CD4-positive, alpha-beta T cell (primary cell): ENCODE measurements around the gene PDE8B. TPM values are rescaled to one million over a fixed set of nuclear protein-coding genes. Genes with fewer than 3 reads are reported as not detected.

ENCODE experiments used
- ATAC-seq: fragments of 200-7000 bp; cut with Tn5 transposase; one replicate; pipeline ENCODE4 v1.10.0; 2022; ENCODE audit warnings: mild to moderate bottlenecking; ENCODE audit not compliant: poor library complexity
- CTCF ChIA-PET: fragments of 350-600 bp; sonication (Branson Sonifier 250); formaldehyde crosslinking; loops from one replicate; lab custom pipeline; 2021; ENCODE audit warnings: antibody characterized with exemption, inconsistent platforms; lab: Charles Lee
- POLR2A ChIA-PET: fragments of 350-600 bp; sonication (Branson Sonifier 250); formaldehyde crosslinking; loops from one replicate; lab custom pipeline; 2021; ENCODE audit warnings: antibody characterized with exemption, inconsistent platforms; lab: Charles Lee
- DNase-seq, 14 experiments: peaks; one replicate each; pipeline ENCODE4 v3.0.0-alpha.2; 2013 to 2020; ENCODE audit warnings: mixed read lengths in 2 of 14
- H3K27ac ChIP-seq, 2 donors: one replicate each; pipeline versions ENCODE4 v1.5.1 to v1.7.0; 2013; ENCODE audit warnings: low read length in 2 of 2, low read depth in 1 of 2, mild to moderate bottlenecking in 1 of 2
- H3K27me3 ChIP-seq, 2 experiments: 1 replicate in 1 of 2; 2 replicates in 1 of 2; pipeline versions ENCODE4 v1.6.1 to v1.7.0; 2013; ENCODE audit warnings: low read length in 2 of 2, control low read depth in 1 of 2, mild to moderate bottlenecking in 1 of 2, moderate library complexity in 1 of 2; ENCODE audit not compliant: insufficient read depth in 2 of 2, control insufficient read depth in 1 of 2
- H3K36me3 ChIP-seq: one replicate; pipeline ENCODE4 v1.6.1; 2013; ENCODE audit warnings: low read length, control low read depth; ENCODE audit not compliant: insufficient read depth
- H3K4me1 ChIP-seq: one replicate; pipeline ENCODE4 v1.6.1; 2013; ENCODE audit warnings: low read length, control low read depth; ENCODE audit not compliant: insufficient read depth
- H3K4me3 ChIP-seq: one replicate; pipeline ENCODE4 v1.5.1; 2013; ENCODE audit warnings: mild to moderate bottlenecking, low read length, moderate library complexity
- H3K9me3 ChIP-seq, 2 experiments: 1 replicate in 1 of 2; 2 replicates in 1 of 2; pipeline versions ENCODE4 v1.6.1 to v1.7.0; 2013; ENCODE audit warnings: low read length in 2 of 2, mild to moderate bottlenecking in 2 of 2, control low read depth in 1 of 2, moderate library complexity in 1 of 2; ENCODE audit not compliant: control insufficient read depth in 1 of 2, insufficient read depth in 1 of 2
- H3K27ac Mint-ChIP-seq: one replicate; pipeline ENCODE4 v1.8.0; 2020; ENCODE audit warnings: mixed read lengths
- H3K27me3 Mint-ChIP-seq: one replicate; pipeline ENCODE4 v1.8.0; 2021; ENCODE audit warnings: mixed read lengths
- H3K36me3 Mint-ChIP-seq: one replicate; pipeline ENCODE4 v1.8.0; 2021; ENCODE audit warnings: low read depth, mixed read lengths
- H3K4me1 Mint-ChIP-seq: one replicate; pipeline ENCODE4 v1.8.0; 2021; ENCODE audit warnings: low read depth, mixed read lengths
- H3K4me3 Mint-ChIP-seq: one replicate; pipeline ENCODE4 v1.8.0; 2020; ENCODE audit warnings: mild to moderate bottlenecking, mixed read lengths
- H3K9me3 Mint-ChIP-seq: one replicate; pipeline ENCODE4 v1.8.0; 2020; ENCODE audit warnings: mixed read lengths
- CTCF ChIP-seq: fragments of 200-600 bp; IDR thresholded peaks from one replicate; pipeline ENCODE4 v1.8.0; 2022; ENCODE audit warnings: antibody characterized with exemption, mild to moderate bottlenecking
- intact Hi-C, 2 experiments: fragments of 100-400 bp; cut with DNase I in 1 of 2; cut with micrococcal nuclease in 1 of 2; formaldehyde crosslinking; loops; one replicate each; pipeline versions ENCODE4 v1.15.1 to v1.9.0; 2023 to 2025; cut with DNase I, micrococcal nuclease
- total RNA-seq, 174 experiments: library from RNA in 2 of 174; stranded (reverse) in 2 of 174; gene quantifications; one replicate each; pipeline ENCODE4 v1.2.3 and lab custom pipeline; 2021 to 2026

Gene PDE8B
- total RNA-seq, 2 experiments from 2014 or later = 0.22 to 0.27 TPM

- CTCF ChIA-PET = no interaction called here
- POLR2A ChIA-PET = no interaction called here
- no peak for TF ChIP-seq CTCF
- Mint-ChIP-seq H3K27me3 (peaks cover 10% of the 10 kb centered on the region), H3K9me3 (no peaks in the 10 kb centered on the region), H3K4me1 (no peaks in the 10 kb centered on the region), H3K27ac (no peak overlapping the region), H3K4me3 (no peak overlapping the region), H3K36me3 (no peaks in the 10 kb centered on the region)
- no peak overlapping the region for H3K4me3 ChIP-seq
- ATAC-seq (no peak), DNase-seq (no peak)
- intact Hi-C loops = no loop called here
- peaks cover 3 to 4% of the 10 kb centered on the region in 2 experiments for H3K27me3 ChIP-seq
- H3K4me1 ChIP-seq = no peaks in the 10 kb centered on the region
- no peak overlapping the region for H3K27ac ChIP-seq
- no peaks in the 10 kb centered on the region for H3K9me3 ChIP-seq
- H3K36me3 ChIP-seq = no peaks in the 10 kb centered on the region
Measured at GRCh38 chr5:77167695-77168121, 42.8 kb upstream of the PDE8B start.

- Histone ChIP-seq H3K9me3 (no peaks in the 10 kb centered on the region), H3K4me3 (no peak overlapping the region), H3K4me1 (no peaks in the 10 kb centered on the region), H3K36me3 (no peaks in the 10 kb centered on the region), H3K27me3 (peaks cover 3 to 4% of the 10 kb centered on the region in 2 experiments), H3K27ac (no peak overlapping the region)
- Mint-ChIP-seq H3K27ac (no peak overlapping the region), H3K4me3 (no peak overlapping the region), H3K36me3 (no peaks in the 10 kb centered on the region), H3K9me3 (no peaks in the 10 kb centered on the region), H3K4me1 (no peaks in the 10 kb centered on the region), H3K27me3 (peaks cover 8% of the 10 kb centered on the region)
- CTCF ChIA-PET = no interaction called here
- POLR2A ChIA-PET = no interaction called here
- DNase-seq (no peak), ATAC-seq (no peak)
- no peak for TF ChIP-seq CTCF
- intact Hi-C loops = no loop called here
Measured at GRCh38 chr5:77168161-77168878, 42.2 kb upstream of the PDE8B start.

- intact Hi-C loops = no loop called here
- Mint-ChIP-seq H3K4me1 (no peaks in the 10 kb centered on the region), H3K27me3 (peaks cover 8% of the 10 kb centered on the region), H3K9me3 (no peaks in the 10 kb centered on the region), H3K27ac (no peak overlapping the region), H3K4me3 (no peak overlapping the region), H3K36me3 (no peaks in the 10 kb centered on the region)
- H3K27me3 ChIP-seq = peaks cover 3 to 4% of the 10 kb centered on the region in 2 experiments
- ATAC-seq = no peak
- DNase-seq = no peak
- no peak for TF ChIP-seq CTCF
- no peak overlapping the region for H3K27ac ChIP-seq
- no peaks in the 10 kb centered on the region for H3K36me3 ChIP-seq
- ChIA-PET CTCF (interaction anchor here (1.0 kb wide), 1 partner anchor 25 kb away, joined by 3 read pairs; no protein-coding TSS in a partner anchor), POLR2A (no interaction called here)
- H3K4me3 ChIP-seq = no peak overlapping the region
- no peaks in the 10 kb centered on the region for H3K4me1 ChIP-seq
- no peaks in the 10 kb centered on the region for H3K9me3 ChIP-seq
Measured at GRCh38 chr5:77168879-77169244, 41.6 kb upstream of the PDE8B start.
